Activated CD4-positive, alpha-beta T cell treated with anti-CD3 and anti-CD28 coated beads, Interleukin-2, amount 10 ng/mL, durations not matched to agents 7 days and 5 days (primary cell): Measurements from ENCODE around the gene SPTBN4. TPM values are rescaled to one million over a fixed set of nuclear protein-coding genes. Genes with fewer than 3 reads are reported as not detected.

Source experiments
- CTCF ChIA-PET: fragments of 350-600 bp; sonication (Branson Sonifier 250); formaldehyde crosslinking; loops from one replicate; lab custom pipeline; 2021; ENCODE audit warnings: antibody characterized with exemption; lab: Charles Lee
- POLR2A ChIA-PET: fragments of 350-600 bp; sonication (Branson Sonifier 250); formaldehyde crosslinking; loops from one replicate; lab custom pipeline; 2021; ENCODE audit warnings: antibody characterized with exemption; lab: Charles Lee
- DNase-seq: peaks from one replicate; pipeline ENCODE4 v3.0.0-alpha.2; 2020
- H3K27ac Mint-ChIP-seq: one replicate; pipeline ENCODE4 v1.8.0; 2021; ENCODE audit warnings: mild to moderate bottlenecking, moderate library complexity, mixed read lengths
- H3K27me3 Mint-ChIP-seq: one replicate; pipeline ENCODE4 v1.8.0; 2021; ENCODE audit warnings: mixed read lengths
- H3K36me3 Mint-ChIP-seq: one replicate; pipeline ENCODE4 v1.8.0; 2021; ENCODE audit warnings: low read depth, mixed read lengths
- H3K4me1 Mint-ChIP-seq: one replicate; pipeline ENCODE4 v1.8.0; 2021; ENCODE audit warnings: mixed read lengths
- H3K4me3 Mint-ChIP-seq: one replicate; pipeline ENCODE4 v1.8.0; 2021; ENCODE audit warnings: mild to moderate bottlenecking, moderate library complexity, mixed read lengths
- H3K9me3 Mint-ChIP-seq: one replicate; pipeline ENCODE4 v1.8.0; 2021; ENCODE audit warnings: mixed read lengths
- total RNA-seq, 2 experiments: library from RNA; stranded (reverse); gene quantifications; one replicate each; pipeline ENCODE4 v1.2.3, GENCODE V29; 2021

The SPTBN4 gene
- total RNA-seq, 2 experiments from 2014 or later: 0.23 to 0.50 TPM

- CTCF ChIA-PET: interaction anchor here (0.5 to 2.2 kb wide), 10 partner anchors 9 to 161 kb away, joined by 3 to 12 read pairs (median 3); no protein-coding TSS in a partner anchor
- POLR2A ChIA-PET: interaction anchor here (0.6 kb wide), 1 partner anchor 11 kb away, joined by 3 read pairs; no protein-coding TSS in a partner anchor
Measured at GRCh38 chr19:40604171-40604646, 137.4 kb downstream of the SPTBN4 start.

GRCh38 chr19:40604647-40605215, 137.9 kb downstream of the SPTBN4 start:
- Mint-ChIP-seq H3K27me3 (peaks cover 20% of the 10 kb centered on the region), H3K36me3 (peaks cover 2% of the 10 kb centered on the region), H3K4me1 (peaks cover 71% of the 10 kb centered on the region), H3K4me3 (peak overlapping the region; percentile 85), H3K9me3 (no peaks in the 10 kb centered on the region), H3K27ac (peak overlapping the region; percentile 98)
- CTCF ChIA-PET: interaction anchor here (0.6 to 2.2 kb wide), 5 partner anchors 12 to 1216 kb away, joined by 3 to 12 read pairs (median 3); no protein-coding TSS in a partner anchor
- POLR2A ChIA-PET: interaction anchor here (1.0 kb wide), 1 partner anchor 10 kb away, joined by 3 read pairs; no protein-coding TSS in a partner anchor
- DNase-seq: peak; percentile 22

More at GRCh38 chr19:40604171-40604646, 137.4 kb downstream of the SPTBN4 start:
- H3K27ac Mint-ChIP-seq: peak overlapping the region; percentile 98
- H3K4me3 Mint-ChIP-seq: peak overlapping the region; percentile 85
- peaks cover 25% of the 10 kb centered on the region for H3K27me3 Mint-ChIP-seq
- no peaks in the 10 kb centered on the region for H3K9me3 Mint-ChIP-seq
- peaks cover 2% of the 10 kb centered on the region for H3K36me3 Mint-ChIP-seq
- no peak for DNase-seq
- peaks cover 72% of the 10 kb centered on the region for H3K4me1 Mint-ChIP-seq

GRCh38 chr19:40605216-40605971, 138.6 kb downstream of the SPTBN4 start:
- POLR2A ChIA-PET: interaction anchor here (1.0 kb wide), 1 partner anchor 9 kb away, joined by 3 read pairs; no protein-coding TSS in a partner anchor
- Mint-ChIP-seq H3K4me1 (peaks cover 76% of the 10 kb centered on the region), H3K36me3 (peaks cover 2% of the 10 kb centered on the region), H3K9me3 (no peaks in the 10 kb centered on the region), H3K27me3 (peaks cover 17% of the 10 kb centered on the region), H3K4me3 (peak overlapping the region; percentile 85), H3K27ac (peak overlapping the region; percentile 98)
- CTCF ChIA-PET: interaction anchor here (0.5 to 2.2 kb wide), 8 partner anchors 10 to 1216 kb away, joined by 3 to 12 read pairs (median 3); no protein-coding TSS in a partner anchor
- DNase-seq: peak; percentile 91

GRCh38 chr19:40607311-40608239, 140.8 kb downstream of the SPTBN4 start:
- Mint-ChIP-seq H3K4me3 (peak overlapping the region; percentile 85), H3K9me3 (no peaks in the 10 kb centered on the region), H3K27ac (peak overlapping the region; percentile 73), H3K27me3 (peaks cover 4% of the 10 kb centered on the region), H3K4me1 (peaks cover 83% of the 10 kb centered on the region), H3K36me3 (peaks cover 2% of the 10 kb centered on the region)
- ChIA-PET POLR2A (no interaction called here), CTCF (interaction anchor here (1.0 kb wide), 1 partner anchor 8 kb away, joined by 3 read pairs; no protein-coding TSS in a partner anchor)
- DNase-seq: no peak

GRCh38 chr19:40608240-40608621, 141.4 kb downstream of the SPTBN4 start:
- Mint-ChIP-seq H3K27ac (no peak overlapping the region), H3K4me3 (no peak overlapping the region), H3K36me3 (peaks cover 2% of the 10 kb centered on the region), H3K4me1 (peaks cover 84% of the 10 kb centered on the region), H3K9me3 (no peaks in the 10 kb centered on the region), H3K27me3 (no peaks in the 10 kb centered on the region)
- ChIA-PET POLR2A (no interaction called here), CTCF (no interaction called here)
- no peak for DNase-seq

- H3K27me3 Mint-ChIP-seq: no peaks in the 10 kb centered on the region
- CTCF ChIA-PET: interaction anchor here (1.2 to 1.3 kb wide), 2 partner anchors 10 to 25 kb away, joined by 3 to 9 read pairs; no protein-coding TSS in a partner anchor
- POLR2A ChIA-PET: no interaction called here
- DNase-seq: no peak
- H3K4me3 Mint-ChIP-seq: peak overlapping the region; percentile 73
- H3K9me3 Mint-ChIP-seq: no peaks in the 10 kb centered on the region
- H3K4me1 Mint-ChIP-seq: peaks cover 83% of the 10 kb centered on the region
- H3K36me3 Mint-ChIP-seq: peaks cover 2% of the 10 kb centered on the region
- H3K27ac Mint-ChIP-seq: peak overlapping the region; percentile 88
Measured at GRCh38 chr19:40608957-40609356, 142.2 kb downstream of the SPTBN4 start.

- CTCF ChIA-PET: interaction anchor here (0.6 to 1.3 kb wide), 7 partner anchors 8 to 1772 kb away, joined by 3 to 9 read pairs (median 3); partner anchors contain the start of gene BLVRB
Measured at GRCh38 chr19:40609561-40610395, 143.0 kb downstream of the SPTBN4 start.

GRCh38 chr19:40610396-40611064, 143.7 kb downstream of the SPTBN4 start:
- peaks cover 7% of the 10 kb centered on the region for H3K36me3 Mint-ChIP-seq
- CTCF ChIA-PET: interaction anchor here (0.7 to 1.3 kb wide), 6 partner anchors 9 to 1771 kb away, joined by 3 to 9 read pairs (median 3); partner anchors contain the start of gene BLVRB
- no peaks in the 10 kb centered on the region for H3K9me3 Mint-ChIP-seq
- H3K27me3 Mint-ChIP-seq: no peaks in the 10 kb centered on the region
- peak overlapping the region; percentile 73 for H3K4me3 Mint-ChIP-seq
- POLR2A ChIA-PET: no interaction called here
- peak overlapping the region; percentile 88 for H3K27ac Mint-ChIP-seq
- DNase-seq: peak; percentile 59
- peaks cover 80% of the 10 kb centered on the region for H3K4me1 Mint-ChIP-seq

More at GRCh38 chr19:40609561-40610395, 143.0 kb downstream of the SPTBN4 start:
- Mint-ChIP-seq H3K4me3 (peak overlapping the region; percentile 73), H3K36me3 (peaks cover 3% of the 10 kb centered on the region), H3K27me3 (no peaks in the 10 kb centered on the region), H3K9me3 (no peaks in the 10 kb centered on the region), H3K27ac (peak overlapping the region; percentile 88), H3K4me1 (peaks cover 80% of the 10 kb centered on the region)
- POLR2A ChIA-PET: no interaction called here
- DNase-seq: peak; percentile 88

- POLR2A ChIA-PET: no interaction called here
- CTCF ChIA-PET: interaction anchor here (0.7 kb wide), 1 partner anchor 13 kb away, joined by 3 read pairs; no protein-coding TSS in a partner anchor
- Mint-ChIP-seq H3K27ac (peak overlapping the region; percentile 88), H3K4me1 (peaks cover 81% of the 10 kb centered on the region), H3K27me3 (no peaks in the 10 kb centered on the region), H3K9me3 (no peaks in the 10 kb centered on the region), H3K36me3 (peaks cover 7% of the 10 kb centered on the region), H3K4me3 (peak overlapping the region; percentile 73)
- no peak for DNase-seq
Measured at GRCh38 chr19:40611096-40611495, 144.3 kb downstream of the SPTBN4 start.

- Mint-ChIP-seq H3K9me3 (no peaks in the 10 kb centered on the region), H3K4me3 (peak overlapping the region; percentile 91), H3K27ac (peak overlapping the region; percentile 7), H3K27me3 (no peaks in the 10 kb centered on the region), H3K36me3 (peaks cover 7% of the 10 kb centered on the region), H3K4me1 (peaks cover 75% of the 10 kb centered on the region)
- CTCF ChIA-PET: interaction anchor here (0.7 kb wide), 1 partner anchor 14 kb away, joined by 3 read pairs; no protein-coding TSS in a partner anchor
- DNase-seq: no peak
- POLR2A ChIA-PET: no interaction called here
Measured at GRCh38 chr19:40611900-40612698, 145.3 kb downstream of the SPTBN4 start.
